ENCODE data around the gene ZNF697. TPM values are rescaled to one million over a fixed set of nuclear protein-coding genes. Genes with fewer than 3 reads are reported as not detected.

ZNF697 gene
- total and polyA plus RNA-seq, 10 of the 15 experiments (the other 5 are each of a cell fraction or from before 2014, with no cell fraction given) = 0.48 to 5.9 (median 3.0) TPM

DNA sequence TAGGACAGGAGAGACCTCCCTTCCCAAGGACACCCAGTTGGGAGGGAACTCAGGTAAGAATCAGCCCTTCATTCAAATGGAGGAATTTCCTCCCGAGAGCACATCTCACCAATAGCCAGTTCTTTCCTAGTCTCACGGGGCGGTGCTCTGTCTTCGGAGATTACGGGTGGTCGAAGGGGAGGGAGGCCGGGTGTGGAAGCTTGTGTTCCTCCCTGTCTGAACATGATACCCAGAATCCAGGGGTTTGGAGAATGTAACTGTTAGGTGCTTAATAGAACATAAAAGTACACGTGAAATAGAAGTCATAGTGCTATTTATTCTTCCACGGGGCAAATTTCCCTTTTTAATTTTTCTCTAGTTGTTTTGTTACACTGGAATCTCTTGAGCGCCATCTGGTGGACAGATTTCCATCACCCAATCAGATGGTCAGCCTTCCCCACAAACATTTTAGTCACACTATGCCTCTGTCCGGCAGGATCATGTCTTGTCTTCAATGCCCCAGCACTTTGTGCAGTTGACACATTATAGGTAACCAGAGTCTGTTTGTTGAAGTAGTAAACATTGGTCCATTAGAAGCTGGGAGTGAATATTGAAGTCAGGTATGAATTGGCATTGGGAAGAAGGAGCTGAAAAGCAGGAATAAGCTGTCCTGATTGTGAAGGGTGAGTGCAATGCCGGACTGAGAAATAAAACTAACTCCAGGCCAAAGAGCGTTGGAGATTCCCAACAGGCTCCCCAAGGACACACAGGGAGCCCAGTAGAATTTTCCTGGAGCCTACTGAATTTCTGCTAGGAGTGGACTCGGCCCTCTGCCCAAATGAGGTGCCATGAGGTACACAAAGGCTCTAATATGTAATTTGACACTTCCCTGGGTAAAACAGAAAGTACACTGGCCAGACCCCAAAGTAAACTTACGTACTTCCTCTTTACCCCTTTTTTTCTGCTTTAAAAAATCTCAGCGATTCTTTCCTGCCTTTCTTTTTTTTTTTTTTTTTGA, 27.6 kb upstream of the ZNF697 start (continued):
- TF ChIP-seq ZNF592 (IDR thresholded peaks at IDR 0.05) (no peak), CREM (IDR thresholded peaks at IDR 0.05; ENCODE audit: low read depth) (no peak), NFYB (IDR thresholded peaks at IDR 0.05; ENCODE audit: insufficient read depth, low read depth, low read length) (peak; percentile 41; the same call in 1 of the 2 replicates), RAD21 (IDR thresholded peaks at IDR 0.05; ENCODE audit: insufficient read depth, low read depth, low read length) (peak; percentile 76), SIX5 (IDR thresholded peaks at IDR 0.05; ENCODE audit: low read depth, low read length, severe bottlenecking) (no peak), PBX3 (IDR thresholded peaks at IDR 0.05; ENCODE audit: insufficient replicate concordance, low read depth, low read length) (no peak), FOXM1 (IDR thresholded peaks at IDR 0.05; ENCODE audit: low read depth, low read length) (no peak), ZNF217 (IDR thresholded peaks at IDR 0.05) (no peak), ATF7 (IDR thresholded peaks at IDR 0.05; ENCODE audit: low read depth) (no peak), STAT3 (IDR thresholded peaks at IDR 0.05; ENCODE audit: low read depth, low read length) (no peak), POLR2AphosphoS2 (IDR thresholded peaks at IDR 0.05; ENCODE audit: low read depth, low read length) (no peak), MTA3 (IDR thresholded peaks at IDR 0.05; ENCODE audit: borderline replicate concordance, low read length) (no peak), ETV6 (conservative IDR thresholded peaks at IDR 0.05 in 1 of 2, IDR thresholded peaks at IDR 0.05 in 1 of 2; ENCODE audit: borderline replicate concordance in 1 of 2, low read depth in 1 of 2) (no peak), MYC (IDR thresholded peaks at IDR 0.05; ENCODE audit: insufficient read depth, insufficient read length, insufficient replicate concordance, low read length, severe bottlenecking) (no peak)
- TF ChIP-seq, protein P1, sequence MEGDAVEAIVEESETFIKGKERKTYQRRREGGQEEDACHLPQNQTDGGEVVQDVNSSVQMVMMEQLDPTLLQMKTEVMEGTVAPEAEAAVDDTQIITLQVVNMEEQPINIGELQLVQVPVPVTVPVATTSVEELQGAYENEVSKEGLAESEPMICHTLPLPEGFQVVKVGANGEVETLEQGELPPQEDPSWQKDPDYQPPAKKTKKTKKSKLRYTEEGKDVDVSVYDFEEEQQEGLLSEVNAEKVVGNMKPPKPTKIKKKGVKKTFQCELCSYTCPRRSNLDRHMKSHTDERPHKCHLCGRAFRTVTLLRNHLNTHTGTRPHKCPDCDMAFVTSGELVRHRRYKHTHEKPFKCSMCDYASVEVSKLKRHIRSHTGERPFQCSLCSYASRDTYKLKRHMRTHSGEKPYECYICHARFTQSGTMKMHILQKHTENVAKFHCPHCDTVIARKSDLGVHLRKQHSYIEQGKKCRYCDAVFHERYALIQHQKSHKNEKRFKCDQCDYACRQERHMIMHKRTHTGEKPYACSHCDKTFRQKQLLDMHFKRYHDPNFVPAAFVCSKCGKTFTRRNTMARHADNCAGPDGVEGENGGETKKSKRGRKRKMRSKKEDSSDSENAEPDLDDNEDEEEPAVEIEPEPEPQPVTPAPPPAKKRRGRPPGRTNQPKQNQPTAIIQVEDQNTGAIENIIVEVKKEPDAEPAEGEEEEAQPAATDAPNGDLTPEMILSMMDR (IDR thresholded peaks at IDR 0.05 in 2 of 3, conservative IDR thresholded peaks at IDR 0.05 in 1 of 3; ENCODE audit: control insufficient read depth in 2 of 3, extremely low read depth in 1 of 3, insufficient read depth in 1 of 3, low read depth in 3 of 3, low read length in 3 of 3) = peak; percentile 63 to 80 (median 78)
- TF ChIP-seq, protein P2, sequence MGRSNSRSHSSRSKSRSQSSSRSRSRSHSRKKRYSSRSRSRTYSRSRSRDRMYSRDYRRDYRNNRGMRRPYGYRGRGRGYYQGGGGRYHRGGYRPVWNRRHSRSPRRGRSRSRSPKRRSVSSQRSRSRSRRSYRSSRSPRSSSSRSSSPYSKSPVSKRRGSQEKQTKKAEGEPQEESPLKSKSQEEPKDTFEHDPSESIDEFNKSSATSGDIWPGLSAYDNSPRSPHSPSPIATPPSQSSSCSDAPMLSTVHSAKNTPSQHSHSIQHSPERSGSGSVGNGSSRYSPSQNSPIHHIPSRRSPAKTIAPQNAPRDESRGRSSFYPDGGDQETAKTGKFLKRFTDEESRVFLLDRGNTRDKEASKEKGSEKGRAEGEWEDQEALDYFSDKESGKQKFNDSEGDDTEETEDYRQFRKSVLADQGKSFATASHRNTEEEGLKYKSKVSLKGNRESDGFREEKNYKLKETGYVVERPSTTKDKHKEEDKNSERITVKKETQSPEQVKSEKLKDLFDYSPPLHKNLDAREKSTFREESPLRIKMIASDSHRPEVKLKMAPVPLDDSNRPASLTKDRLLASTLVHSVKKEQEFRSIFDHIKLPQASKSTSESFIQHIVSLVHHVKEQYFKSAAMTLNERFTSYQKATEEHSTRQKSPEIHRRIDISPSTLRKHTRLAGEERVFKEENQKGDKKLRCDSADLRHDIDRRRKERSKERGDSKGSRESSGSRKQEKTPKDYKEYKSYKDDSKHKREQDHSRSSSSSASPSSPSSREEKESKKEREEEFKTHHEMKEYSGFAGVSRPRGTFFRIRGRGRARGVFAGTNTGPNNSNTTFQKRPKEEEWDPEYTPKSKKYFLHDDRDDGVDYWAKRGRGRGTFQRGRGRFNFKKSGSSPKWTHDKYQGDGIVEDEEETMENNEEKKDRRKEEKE (IDR thresholded peaks at IDR 0.05) = no peak

Data from GM12878 (cell line).